AG20443 (cell line): Measurements from ENCODE around the gene TMEM176B.
"Not testable (repeated sequence)": the region's sequence is repeated elsewhere in the genome, so short reads cannot be mapped to it uniquely, and the experiment has no call there.

Source experiments
- DNase-seq: peaks from one replicate; pipeline ENCODE4 v3.0.0; 2012; ENCODE audit warnings: low spot score, mixed read lengths

Gene TMEM176B

GRCh38 chr7:150790416-150791075 lies 9.6 kb downstream of the TMEM176B start:
- no peak for DNase-seq

DNA sequence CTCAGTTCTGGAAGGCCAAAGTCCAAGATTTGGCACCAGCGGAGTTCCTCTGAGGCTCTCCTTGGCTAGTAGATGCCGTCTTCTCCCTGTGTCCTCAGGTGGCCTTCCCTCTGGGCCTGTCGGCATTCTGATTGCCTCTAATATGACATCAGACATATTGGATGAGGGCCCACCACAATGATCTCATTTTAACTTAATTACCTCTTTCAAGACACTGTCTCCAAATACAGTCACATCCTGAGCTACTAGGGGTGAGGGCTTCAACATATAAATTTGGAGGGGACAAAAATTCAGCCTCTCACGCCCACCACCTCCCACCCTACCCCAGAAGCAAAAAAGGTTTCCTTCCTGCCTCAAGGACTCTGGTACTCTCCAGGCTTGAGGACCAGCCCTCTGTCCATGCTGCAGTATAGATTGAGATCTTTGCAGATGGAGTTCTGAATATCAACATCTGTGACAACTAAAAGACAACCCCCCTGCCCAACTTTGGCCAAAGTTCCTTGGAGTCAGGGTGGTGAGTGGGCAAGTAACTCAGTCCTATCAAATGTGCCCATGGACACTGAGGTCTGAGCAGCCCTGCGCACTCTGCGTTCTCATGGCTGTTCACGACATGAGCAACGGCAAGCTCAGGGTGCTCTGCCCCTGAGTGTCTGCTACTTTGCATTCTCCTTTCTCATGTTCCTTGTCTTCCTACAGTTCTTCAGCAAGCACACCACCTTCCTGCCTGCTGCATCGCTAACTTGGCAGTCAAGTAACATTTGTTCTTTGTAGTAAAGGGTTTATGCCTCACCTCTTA lies 11.5 kb downstream of the TMEM176B start:
- DNase-seq = no peak

DNA sequence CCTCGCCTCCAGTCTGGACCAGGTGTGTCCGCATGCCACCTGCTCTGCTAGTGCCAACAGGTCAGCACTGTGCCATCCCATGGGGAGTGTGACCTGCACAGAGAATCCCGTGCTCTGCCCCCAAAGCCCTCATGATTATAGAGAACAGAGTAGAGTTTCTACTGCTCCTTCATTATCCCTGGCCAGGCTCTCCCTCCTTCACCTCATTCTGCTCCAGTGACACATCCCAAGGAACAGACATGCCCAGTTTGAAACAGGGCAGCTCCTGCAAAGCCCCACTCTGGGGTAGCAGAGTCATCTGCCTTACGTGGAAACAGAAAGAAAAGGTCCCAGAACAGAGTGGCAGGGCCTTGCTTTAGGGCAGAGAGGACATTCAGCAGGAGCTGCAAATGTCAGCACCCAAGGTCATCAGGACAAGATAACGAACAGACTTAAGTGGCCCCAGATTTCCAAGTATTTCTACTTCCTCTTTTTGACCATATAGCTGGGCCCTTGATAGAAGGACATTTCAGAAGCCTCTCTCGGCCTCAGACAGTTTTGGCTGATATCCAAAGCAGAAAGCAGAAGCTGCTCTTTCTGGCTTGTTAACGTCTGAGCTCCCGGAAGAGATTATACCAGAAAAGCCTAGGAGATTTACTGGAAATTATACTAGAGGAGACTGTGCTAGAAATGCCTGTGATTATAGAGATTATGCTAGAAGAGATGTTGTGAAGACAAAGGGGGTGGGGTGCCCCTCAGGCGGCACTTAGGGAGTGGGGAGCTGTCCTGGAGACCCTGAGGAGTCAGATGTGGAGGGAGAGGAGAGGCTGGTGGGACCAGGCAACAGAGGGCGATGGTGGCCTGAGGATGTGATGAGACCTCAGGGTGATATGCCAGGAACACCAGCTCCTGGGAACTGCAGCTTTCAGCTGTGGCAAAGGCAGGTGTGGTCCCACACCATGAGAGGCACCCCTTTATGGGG lies 12.6 kb downstream of the TMEM176B start:
- DNase-seq = no peak

- no peak for DNase-seq
These were observed 15.2 kb downstream of the TMEM176B start for GRCh38 chr7:150784954-150785353.

DNA sequence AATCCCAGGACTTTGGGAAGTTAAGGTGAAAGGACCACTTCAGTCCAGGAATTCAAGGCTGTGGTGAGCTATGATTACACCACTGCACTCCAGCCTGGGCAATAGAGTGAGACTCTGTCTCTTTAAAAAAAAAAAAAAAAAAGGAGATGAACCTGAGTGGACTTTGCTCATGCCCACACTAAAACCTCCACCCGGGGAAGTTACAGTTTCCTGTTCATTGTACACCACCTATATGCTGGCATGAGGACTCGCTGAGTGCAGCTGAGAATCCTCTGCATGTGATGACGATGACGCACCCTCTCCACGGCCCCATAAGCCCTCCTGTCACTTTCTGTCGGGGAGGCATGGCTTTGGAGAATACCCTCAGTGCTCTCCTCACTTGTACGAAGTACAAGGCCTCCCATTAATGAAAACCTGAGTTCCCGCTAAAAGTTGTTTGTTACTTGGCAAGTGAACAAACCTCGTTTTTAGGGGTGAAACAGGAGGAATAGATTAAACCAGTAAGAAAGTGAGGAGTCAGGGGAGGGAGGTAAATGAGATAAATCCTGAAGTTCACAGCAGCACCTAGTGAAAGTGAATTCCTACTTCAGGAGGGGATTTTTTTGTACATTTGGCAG lies 15.9 kb downstream of the TMEM176B start:
- DNase-seq = no peak

DNA sequence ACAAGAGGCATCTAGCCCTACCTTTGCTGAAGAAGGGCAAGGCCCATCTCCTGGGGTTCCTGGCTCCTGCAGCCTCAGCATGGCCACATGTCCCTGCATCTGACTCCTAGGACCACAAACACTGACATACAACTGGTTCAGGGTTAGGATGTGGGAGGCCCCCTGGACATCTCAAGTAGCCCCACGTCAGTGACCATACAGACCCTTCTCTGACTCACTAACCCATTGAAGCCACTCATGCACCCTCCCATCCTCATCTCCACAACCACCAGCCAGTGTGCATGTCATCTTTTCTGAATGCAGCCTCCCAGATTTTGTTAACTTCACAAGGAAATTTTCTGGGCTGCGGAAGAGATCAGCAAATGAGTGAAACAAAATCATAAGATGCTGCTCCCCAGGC lies 18.2 kb downstream of the TMEM176B start:
- DNase-seq = no peak

DNA sequence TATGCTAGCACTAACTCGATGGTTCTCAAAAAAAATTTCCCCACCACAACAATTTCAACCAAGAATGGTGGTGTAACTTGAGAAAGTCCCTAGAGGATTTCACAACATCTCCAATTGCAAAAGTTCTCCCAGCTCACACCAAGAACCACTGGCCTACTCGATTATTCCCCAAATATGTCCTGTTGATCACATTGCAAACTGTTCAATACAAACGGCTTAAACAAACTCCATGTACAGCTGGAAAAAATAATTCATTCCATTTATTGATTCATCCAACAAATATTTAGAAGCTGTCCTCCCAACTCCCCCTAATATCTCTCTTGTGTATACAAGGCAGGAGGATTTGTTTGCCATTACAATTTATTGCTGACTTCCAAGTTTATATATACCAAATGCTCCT lies 19.1 kb downstream of the TMEM176B start:
- peak; percentile 35 for DNase-seq

DNA sequence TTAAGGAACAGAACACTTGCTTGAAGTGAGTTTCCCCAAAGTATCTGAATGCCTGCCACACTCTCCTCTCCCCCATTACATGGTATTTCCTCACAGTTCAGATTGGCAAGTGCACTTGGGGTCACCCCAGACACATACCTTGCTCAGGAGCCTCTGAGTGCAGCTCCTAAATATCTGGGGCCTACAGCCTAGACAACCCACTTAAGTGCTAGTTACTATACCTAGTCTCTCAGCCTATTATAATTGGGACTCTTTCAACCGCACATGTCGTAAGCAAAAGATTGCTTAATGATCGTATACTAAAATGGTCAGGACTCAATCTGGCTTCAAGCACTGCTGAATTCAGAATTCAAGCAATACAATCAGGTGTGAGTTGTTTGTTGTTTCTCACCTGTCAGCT lies 19.9 kb downstream of the TMEM176B start:
- no peak for DNase-seq

- peak; percentile 75 for DNase-seq
These were observed 21.3 kb downstream of the TMEM176B start for GRCh38 chr7:150778738-150779301.

DNA sequence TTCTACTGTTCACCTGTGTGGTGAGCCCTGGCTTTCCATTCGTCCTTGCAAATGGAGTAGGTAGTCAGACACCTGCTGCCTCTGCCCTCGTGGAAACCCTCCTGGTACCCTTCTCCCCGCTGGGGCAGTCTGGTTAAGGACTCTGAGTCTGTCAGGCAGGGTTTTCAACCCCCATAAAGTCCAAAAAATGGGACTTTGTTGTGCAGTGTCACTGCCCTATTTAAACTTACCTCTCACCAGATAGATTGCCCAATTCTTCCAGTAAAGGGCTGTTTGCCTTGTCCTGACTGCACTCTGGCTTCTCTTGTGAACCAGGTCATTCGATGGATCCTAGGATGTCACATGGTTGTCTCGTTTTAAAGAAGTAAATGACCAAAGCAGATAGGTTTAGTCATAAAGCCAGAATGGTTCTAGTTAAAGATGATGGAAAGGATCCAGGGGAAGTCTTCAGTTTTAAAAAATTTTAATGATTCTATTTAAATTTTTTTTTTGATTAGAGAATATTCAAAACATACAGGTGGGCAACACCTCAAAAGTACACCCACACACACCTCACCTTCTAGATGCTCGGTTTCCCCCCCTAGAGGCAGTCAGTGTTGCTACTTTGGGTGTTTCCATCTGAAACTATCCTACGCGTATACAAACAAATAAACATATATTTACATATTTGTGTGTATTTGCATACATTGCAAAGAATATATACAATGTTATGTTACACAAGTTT lies 22.0 kb downstream of the TMEM176B start:
- DNase-seq = no peak

- not testable (repeated sequence) for DNase-seq
These were observed 26.0 kb downstream of the TMEM176B start for GRCh38 chr7:150774131-150774530.

- no peak for DNase-seq
These were observed 30.4 kb downstream of the TMEM176B start for GRCh38 chr7:150769768-150770167.

DNA sequence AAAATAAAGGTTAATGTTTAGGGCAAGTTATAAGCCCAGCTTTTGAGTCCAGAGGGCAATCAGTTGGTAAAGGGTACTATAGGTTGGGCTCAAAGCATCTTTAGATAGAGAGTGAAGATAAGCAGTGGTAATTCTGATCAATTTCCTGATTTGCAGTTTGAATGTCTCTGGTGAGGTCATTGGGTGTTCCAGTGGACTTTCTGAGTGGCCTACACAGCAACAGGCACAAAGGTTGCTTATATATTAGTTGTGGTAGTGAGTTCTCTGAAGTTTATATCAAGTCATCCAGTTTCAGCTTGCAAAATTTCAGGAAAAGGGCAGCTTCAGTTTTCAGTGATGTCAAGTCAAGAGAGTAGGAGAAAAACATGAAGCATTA lies 33.8 kb downstream of the TMEM176B start:
- DNase-seq = no peak

DNA sequence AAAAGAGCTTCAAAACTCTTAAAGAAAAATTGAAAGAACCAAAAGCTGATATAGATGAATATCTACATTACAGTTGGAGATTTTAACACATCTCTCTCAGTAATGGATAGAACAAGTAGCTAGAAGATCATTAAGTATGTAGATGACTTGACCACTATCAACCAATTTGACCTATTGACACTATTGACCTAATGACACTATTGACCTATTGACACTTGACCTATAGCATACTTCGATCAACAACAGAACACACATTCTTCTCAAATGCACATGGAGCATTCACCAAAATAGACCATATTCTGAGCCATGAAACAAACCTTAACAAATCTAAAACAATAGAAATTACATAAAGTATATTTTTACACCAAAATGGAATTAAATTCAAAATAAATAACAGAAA lies 40.7 kb downstream of the TMEM176B start:
- no peak for DNase-seq

DNA sequence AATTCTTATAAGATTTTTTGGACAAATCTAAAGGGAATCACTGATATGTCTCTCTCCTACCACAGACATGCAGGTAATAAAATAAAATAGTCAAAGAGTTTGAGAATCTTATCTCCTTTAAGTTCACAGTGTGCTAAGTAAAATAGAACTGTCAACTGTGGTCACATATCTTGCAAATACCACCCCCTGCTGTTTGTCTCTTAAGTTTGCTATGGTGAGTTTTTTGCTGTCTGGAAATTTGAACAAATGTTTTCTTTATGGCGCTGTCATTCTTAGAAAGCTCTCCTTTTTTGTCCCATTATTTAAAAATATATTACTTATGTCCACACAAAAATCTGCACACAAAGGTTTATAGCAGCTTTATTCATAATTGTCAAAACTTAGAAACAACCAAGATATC lies 43.3 kb downstream of the TMEM176B start:
- DNase-seq = no peak

DNA sequence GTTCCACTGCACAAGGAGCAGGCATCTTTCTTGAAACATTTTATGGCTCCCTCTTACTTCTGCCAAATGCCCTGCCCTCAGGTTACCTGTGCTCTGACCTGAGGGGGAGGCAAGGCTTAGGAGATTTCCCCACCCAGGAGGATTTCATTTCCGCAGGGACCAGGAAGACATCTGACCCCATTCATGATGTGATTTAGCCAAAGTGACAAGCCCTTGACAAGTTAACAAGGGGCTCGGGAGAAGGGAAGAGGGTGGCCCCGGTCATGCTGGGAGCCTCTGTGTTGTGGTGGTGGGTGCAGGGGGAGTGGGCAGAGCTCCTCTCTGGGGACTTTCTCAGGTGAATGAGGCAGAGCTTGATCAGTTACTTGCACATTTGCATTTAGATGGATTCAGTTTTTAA lies 44.0 kb downstream of the TMEM176B start:
- no peak for DNase-seq

DNA sequence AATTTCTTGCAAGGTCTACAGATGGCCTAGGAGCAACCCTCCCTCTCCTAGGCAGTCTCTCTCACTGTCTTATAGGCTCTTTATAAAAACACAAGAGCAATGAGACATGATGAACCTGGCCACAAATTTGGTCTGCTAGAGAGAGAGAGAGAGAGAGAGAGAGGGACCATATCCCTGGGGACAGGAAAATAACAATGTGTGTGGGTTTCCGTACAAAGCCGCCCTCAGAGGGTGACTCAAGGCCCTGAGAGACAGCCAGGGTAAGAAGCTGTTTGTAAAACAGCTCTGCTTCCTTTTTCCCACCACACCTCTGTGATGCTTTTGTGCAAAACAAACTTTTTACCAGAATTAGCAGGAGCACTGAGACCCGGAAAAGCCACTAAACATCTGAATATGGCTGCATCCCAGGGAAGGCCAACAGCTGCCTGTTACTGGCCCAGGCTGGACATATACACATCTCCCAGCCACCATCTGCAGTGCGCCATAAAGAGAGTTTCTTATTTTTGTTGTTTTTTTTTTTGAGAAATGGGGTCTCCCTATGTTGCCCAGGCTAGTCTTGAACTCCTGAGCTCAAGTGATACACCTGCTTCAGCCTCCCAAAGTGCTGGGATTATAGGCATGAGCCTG lies 44.6 kb downstream of the TMEM176B start:
- no peak for DNase-seq

- no peak for DNase-seq
These were observed 45.2 kb downstream of the TMEM176B start for GRCh38 chr7:150754951-150755350.

DNA sequence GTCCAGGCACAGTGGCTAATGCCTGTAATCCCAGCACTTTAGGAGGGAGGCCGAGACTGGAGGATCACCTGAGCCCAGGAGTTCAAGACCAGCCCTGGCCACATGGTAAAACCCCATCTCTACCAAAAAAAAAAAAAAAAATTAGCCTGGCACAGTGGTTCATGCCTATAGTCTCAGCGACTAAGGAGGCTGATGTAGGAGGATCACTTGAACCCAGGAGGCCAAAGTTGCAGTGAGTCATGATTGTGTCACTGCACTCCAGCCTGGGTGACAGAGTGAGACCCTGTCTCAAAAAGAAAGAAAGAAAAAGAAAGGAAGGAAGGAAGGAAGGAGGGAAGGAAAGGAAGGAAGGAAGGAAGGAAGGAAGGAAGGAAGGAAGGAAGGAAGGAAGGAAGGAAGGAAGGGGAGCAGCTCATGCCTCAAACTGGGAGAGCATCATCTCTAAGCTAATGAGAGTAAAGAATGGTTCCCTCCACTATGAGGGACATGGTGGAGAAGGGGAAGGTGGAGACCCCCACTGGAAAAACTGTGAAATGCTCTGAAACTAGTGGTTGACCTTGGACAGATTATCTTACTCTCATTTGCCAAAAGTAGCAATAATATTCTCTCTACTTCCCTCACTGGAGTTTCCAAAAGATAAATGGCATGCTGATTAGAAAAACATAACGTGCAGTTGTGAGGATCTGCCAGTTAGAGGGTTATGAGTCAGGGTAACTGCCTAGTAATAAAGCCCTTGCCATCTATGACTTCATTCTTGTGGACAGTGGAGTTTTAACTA lies 46.1 kb downstream of the TMEM176B start:
- no peak for DNase-seq

- no peak for DNase-seq
These were observed 46.9 kb downstream of the TMEM176B start for GRCh38 chr7:150753239-150753638.
